Glutamatergic neuron (in vitro differentiated cells): ENCODE measurements around the gene PCDH10. TPM values are rescaled to one million over a fixed set of nuclear protein-coding genes. Genes with fewer than 3 reads are reported as not detected.

Experiments used
- DNase-seq: peaks from one replicate; pipeline ENCODE4 v3.0.0; 2022
- H3K27ac Mint-ChIP-seq: one replicate; pipeline ENCODE4 v1.8.0; 2020; ENCODE audit warnings: mild to moderate bottlenecking, mixed read lengths, inconsistent platforms; ENCODE audit not compliant: unreplicated experiment
- H3K27me3 Mint-ChIP-seq: one replicate; pipeline ENCODE4 v1.8.0; 2020; ENCODE audit warnings: mild to moderate bottlenecking, moderate library complexity, mixed read lengths, inconsistent platforms; ENCODE audit not compliant: unreplicated experiment
- H3K36me3 Mint-ChIP-seq: one replicate; pipeline ENCODE4 v1.8.0; 2020; ENCODE audit warnings: mild to moderate bottlenecking, mixed read lengths, inconsistent platforms; ENCODE audit not compliant: unreplicated experiment
- H3K4me1 Mint-ChIP-seq: one replicate; pipeline ENCODE4 v1.8.0; 2020; ENCODE audit warnings: mild to moderate bottlenecking, low read depth, mixed read lengths, inconsistent platforms; ENCODE audit not compliant: unreplicated experiment
- H3K4me3 Mint-ChIP-seq: one replicate; pipeline ENCODE4 v1.8.0; 2020; ENCODE audit warnings: mild to moderate bottlenecking, mixed read lengths, inconsistent platforms; ENCODE audit not compliant: unreplicated experiment
- H3K9me3 Mint-ChIP-seq: one replicate; pipeline ENCODE4 v1.8.0; 2020; ENCODE audit warnings: mild to moderate bottlenecking, moderate library complexity, mixed read lengths, inconsistent platforms; ENCODE audit not compliant: unreplicated experiment
- CTCF ChIP-seq: fragments of 200-600 bp; sonication (generic); IDR thresholded peaks from one replicate; pipeline ENCODE4 v1.5.0; 2021; ENCODE audit not compliant: partially characterized antibody, unreplicated experiment
- total RNA-seq: library from RNA; stranded (reverse); fragmentation: NEBNext Ultra II Directional; extraction: Animal tissue kit (Norgen Biotek cat#: 25700); gene quantifications from one replicate; pipeline ENCODE4 v1.2.1, GENCODE V29; 2021; ENCODE audit not compliant: unreplicated experiment

The PCDH10 gene
- total RNA-seq, 1 donor from 2014 or later = 1.7 TPM

- Mint-ChIP-seq H3K4me1 (peaks cover 18% of the 10 kb centered on the region), H3K27me3 (peaks cover 24% of the 10 kb centered on the region), H3K36me3 (no peaks in the 10 kb centered on the region), H3K9me3 (peaks cover 7% of the 10 kb centered on the region), H3K27ac (no peak overlapping the region), H3K4me3 (peak overlapping the region; percentile 96)
- peak; percentile 91 for TF ChIP-seq CTCF
- peak; percentile 77 for DNase-seq
These were observed 2.4 kb upstream of the PCDH10 start for GRCh38 chr4:133146574-133147241.

GRCh38 chr4:133147286-133147821, 1.7 kb upstream of the PCDH10 start:
- H3K27ac Mint-ChIP-seq = no peak overlapping the region
- H3K4me3 Mint-ChIP-seq = peak overlapping the region; percentile 96
- TF ChIP-seq CTCF = no peak
- no peaks in the 10 kb centered on the region for H3K36me3 Mint-ChIP-seq
- DNase-seq = no peak
- H3K27me3 Mint-ChIP-seq = peaks cover 24% of the 10 kb centered on the region
- H3K9me3 Mint-ChIP-seq = peaks cover 8% of the 10 kb centered on the region
- H3K4me1 Mint-ChIP-seq = peaks cover 18% of the 10 kb centered on the region

GRCh38 chr4:133147921-133148689, 989 bp upstream of the PCDH10 start:
- Mint-ChIP-seq H3K4me1 (peaks cover 24% of the 10 kb centered on the region), H3K9me3 (peaks cover 10% of the 10 kb centered on the region), H3K27me3 (peaks cover 31% of the 10 kb centered on the region), H3K36me3 (no peaks in the 10 kb centered on the region), H3K27ac (peak overlapping the region; percentile 49), H3K4me3 (peak overlapping the region; percentile 96)
- DNase-seq = peak; percentile 63
- peak; percentile 10 for TF ChIP-seq CTCF

GRCh38 chr4:133149364-133149695, 236 bp downstream of the PCDH10 start:
- Mint-ChIP-seq H3K4me1 (peaks cover 25% of the 10 kb centered on the region), H3K36me3 (no peaks in the 10 kb centered on the region), H3K9me3 (peaks cover 10% of the 10 kb centered on the region), H3K4me3 (peak overlapping the region; percentile 96), H3K27ac (peak overlapping the region; percentile 13), H3K27me3 (peaks cover 31% of the 10 kb centered on the region)
- DNase-seq = no peak
- no peak for TF ChIP-seq CTCF
